H9 (cell line): ENCODE measurements around the gene SLC7A14. TPM values are rescaled to one million over a fixed set of nuclear protein-coding genes. Genes with fewer than 3 reads are reported as not detected.

Experiments used
- DNase-seq: peaks from one replicate; pipeline ENCODE4 v3.0.0-alpha.2; 2017
- H2AFZ ChIP-seq: one replicate; pipeline ENCODE4 v1.6.1; 2013; ENCODE audit warnings: mild to moderate bottlenecking, low read length, control low read depth, moderate library complexity
- H2AK5ac ChIP-seq: 2 replicates; pipeline ENCODE4 v1.6.1; 2013; ENCODE audit warnings: low read length, control low read depth, mixed read lengths; ENCODE audit not compliant: insufficient read length
- H2BK120ac ChIP-seq: one replicate; pipeline ENCODE4 v1.6.1; 2013; ENCODE audit warnings: low read depth, mild to moderate bottlenecking, low read length, control low read depth, inconsistent platforms; ENCODE audit not compliant: poor library complexity, severe bottlenecking
- H2BK12ac ChIP-seq: 2 replicates; pipeline ENCODE4 v1.6.1; 2013; ENCODE audit warnings: low read length, control low read depth, mixed read lengths, low read depth; ENCODE audit not compliant: insufficient read length
- H2BK15ac ChIP-seq: 2 replicates; pipeline ENCODE4 v1.6.1; 2013; ENCODE audit warnings: low read depth, low read length, control low read depth
- H2BK20ac ChIP-seq: one replicate; pipeline ENCODE4 v1.6.1; 2013; ENCODE audit warnings: low read depth, mild to moderate bottlenecking, low read length, control low read depth, inconsistent platforms; ENCODE audit not compliant: poor library complexity, severe bottlenecking
- H2BK5ac ChIP-seq: 2 replicates; pipeline ENCODE4 v1.6.1; 2013; ENCODE audit warnings: low read length, control low read depth, mixed read lengths; ENCODE audit not compliant: insufficient read length
- H3K14ac ChIP-seq: 2 replicates; pipeline ENCODE4 v1.6.1; 2013; ENCODE audit warnings: low read length, control low read depth; ENCODE audit not compliant: insufficient read depth
- H3K18ac ChIP-seq: 2 replicates; pipeline ENCODE4 v1.6.1; 2013; ENCODE audit warnings: low read depth, mild to moderate bottlenecking, mixed read lengths, low read length, control low read depth; ENCODE audit not compliant: insufficient read length
- H3K23ac ChIP-seq: 2 replicates; pipeline ENCODE4 v1.6.1; 2013; ENCODE audit warnings: low read length, control low read depth, mixed read lengths, low read depth; ENCODE audit not compliant: insufficient read length
- H3K23me2 ChIP-seq: 2 replicates; pipeline ENCODE4 v1.6.1; 2013; ENCODE audit warnings: low read depth, mild to moderate bottlenecking, mixed read lengths, low read length, control low read depth; ENCODE audit not compliant: insufficient read length, poor library complexity, severe bottlenecking
- H3K27ac ChIP-seq: 2 replicates; pipeline ENCODE4 v1.5.1; 2013; ENCODE audit warnings: low read length, control low read depth, mixed read lengths, low read depth; ENCODE audit not compliant: insufficient read length
- H3K27me3 ChIP-seq: 2 replicates; pipeline ENCODE4 v1.6.1; 2013; ENCODE audit warnings: low read length, control low read depth, inconsistent platforms; ENCODE audit not compliant: insufficient read depth
- H3K4ac ChIP-seq: 2 replicates; pipeline ENCODE4 v1.6.1; 2013; ENCODE audit warnings: low read depth, mild to moderate bottlenecking, control low read depth, inconsistent platforms, low read length, moderate library complexity
- H3K4me1 ChIP-seq: 2 replicates; pipeline ENCODE4 v1.6.1; 2013; ENCODE audit warnings: low read length, control low read depth, inconsistent platforms; ENCODE audit not compliant: insufficient read depth
- H3K4me2 ChIP-seq: 2 replicates; pipeline ENCODE4 v1.6.1; 2013; ENCODE audit warnings: low read length, control low read depth, mixed read lengths; ENCODE audit not compliant: insufficient read length, insufficient read depth
- H3K56ac ChIP-seq: 2 replicates; pipeline ENCODE4 v1.6.1; 2013; ENCODE audit warnings: low read depth, mild to moderate bottlenecking, mixed read lengths, low read length, control low read depth; ENCODE audit not compliant: insufficient read length
- H3K79me1 ChIP-seq: 2 replicates; pipeline ENCODE4 v1.6.1; 2013; ENCODE audit warnings: low read depth, mild to moderate bottlenecking, moderate library complexity, low read length, control low read depth, inconsistent platforms; ENCODE audit not compliant: insufficient read depth, poor library complexity, severe bottlenecking
- H3K79me2 ChIP-seq: 2 replicates; pipeline ENCODE4 v1.6.1; 2013; ENCODE audit warnings: low read length, control low read depth, inconsistent platforms; ENCODE audit not compliant: insufficient read depth
- H3K9ac ChIP-seq: 2 replicates; pipeline ENCODE4 v1.6.1; 2013; ENCODE audit warnings: low read length, control low read depth, mixed read lengths; ENCODE audit not compliant: insufficient read length; ENCODE audit errors: extremely low read depth
- H3K9me3 ChIP-seq: one replicate; pipeline ENCODE4 v1.6.1; 2013; ENCODE audit warnings: low read depth, low read length, inconsistent platforms; ENCODE audit not compliant: control insufficient read depth
- H3T11ph ChIP-seq: one replicate; pipeline ENCODE4 v1.6.1; 2013; ENCODE audit warnings: mild to moderate bottlenecking, low read length, control low read depth, inconsistent platforms
- H4K20me1 ChIP-seq: one replicate; pipeline ENCODE4 v1.6.1; 2013; ENCODE audit not compliant: control insufficient read depth, insufficient read length, insufficient read depth
- H4K5ac ChIP-seq: 2 replicates; pipeline ENCODE4 v1.6.1; 2013; ENCODE audit warnings: low read depth, mild to moderate bottlenecking, mixed read lengths, low read length, control low read depth; ENCODE audit not compliant: insufficient read length
- H4K8ac ChIP-seq: replicated peaks from 2 replicates; pipeline ENCODE4 v1.6.1; 2013; ENCODE audit warnings: low read length, control low read depth, mixed read lengths, low read depth; ENCODE audit not compliant: insufficient read length
- H4K91ac ChIP-seq: 2 replicates; pipeline ENCODE4 v1.6.1; 2013; ENCODE audit warnings: low read depth, mild to moderate bottlenecking, moderate library complexity, mixed read lengths, low read length, control low read depth; ENCODE audit not compliant: insufficient read length
- H3K27ac Mint-ChIP-seq, 3 experiments: 2 replicates in 2 of 3; 3 replicates in 1 of 3; pipeline ENCODE4 v1.8.0; 2020 to 2021; ENCODE audit warnings: mixed read lengths in 3 of 3, mild to moderate bottlenecking in 1 of 3, moderate library complexity in 1 of 3
- H3K27me3 Mint-ChIP-seq: 2 replicates; pipeline ENCODE4 v1.8.0; 2021; ENCODE audit warnings: low read depth, mild to moderate bottlenecking, moderate library complexity, mixed read lengths
- H3K36me3 Mint-ChIP-seq, 3 experiments: 2 replicates in 2 of 3; 3 replicates in 1 of 3; pipeline ENCODE4 v1.8.0; 2020 to 2021; ENCODE audit warnings: low read depth in 3 of 3, mixed read lengths in 3 of 3; ENCODE audit not compliant: insufficient read depth in 1 of 3
- H3K4me1 Mint-ChIP-seq, 2 experiments: 2 replicates each; pipeline ENCODE4 v1.8.0; 2020; ENCODE audit warnings: mixed read lengths in 2 of 2
- H3K4me3 Mint-ChIP-seq, 2 experiments: 2 replicates in 1 of 2; 3 replicates in 1 of 2; pipeline ENCODE4 v1.8.0; 2020 to 2021; ENCODE audit warnings: mild to moderate bottlenecking in 2 of 2, mixed read lengths in 2 of 2, moderate library complexity in 1 of 2
- H3K9me3 Mint-ChIP-seq, 2 experiments: 2 replicates in 1 of 2; 3 replicates in 1 of 2; pipeline ENCODE4 v1.8.0; 2020; ENCODE audit warnings: mild to moderate bottlenecking in 2 of 2, mixed read lengths in 2 of 2, moderate library complexity in 1 of 2
- CTCF ChIP-seq: fragments of 200-600 bp; sonication (generic); conservative IDR thresholded peaks from 3 replicates; pipeline ENCODE4 v1.8.0; 2021; ENCODE audit warnings: antibody characterized with exemption, mild to moderate bottlenecking
- WGBS: extraction: QIAGEN DNeasy Blood & Tissue Kit; methylation state at CpG from one replicate; pipeline ENCODE4 v1.1.7; 2013; ENCODE audit warnings: missing lambda C conversion rate, low lambda C conversion rate, mixed read lengths; ENCODE audit not compliant: insufficient read length; ENCODE audit errors: extremely low coverage; 5-methylcytosine and 5-hydroxymethylcytosine counted together
- total RNA-seq: library from RNA; stranded (reverse); gene quantifications from 2 replicates; pipeline ENCODE4 v1.2.1, GENCODE V29; 2021

SLC7A14 gene
- total RNA-seq, 1 experiment from 2014 or later: 0.42 TPM

- DNase-seq: no peak
These were observed 118.9 kb downstream of the SLC7A14 start for GRCh38 chr3:170467007-170467406.

More at GRCh38 chr3:170467007-170467406, 118.9 kb downstream of the SLC7A14 start:
- no peak overlapping the region for H2AFZ ChIP-seq
- H3K79me2 ChIP-seq: peaks cover 1% of the 10 kb centered on the region; the same call in 1 of the 2 replicates
- H3K27me3 Mint-ChIP-seq: no peaks in the 10 kb centered on the region
- H4K91ac ChIP-seq: no peak overlapping the region
- H2BK120ac ChIP-seq: no peak overlapping the region
- no peak overlapping the region for H3K56ac ChIP-seq
- peaks cover 27 to 44% of the 10 kb centered on the region in 2 experiments for H3K4me1 Mint-ChIP-seq
- H3K4me2 ChIP-seq: no peak overlapping the region
- no peaks in the 10 kb centered on the region for H3K27me3 ChIP-seq
- H3K23me2 ChIP-seq: no peaks in the 10 kb centered on the region
- no peaks in the 10 kb centered on the region for H3K36me3 Mint-ChIP-seq
- no peak overlapping the region for H2AK5ac ChIP-seq
- no CpG with 5 or more reads among the region's 14 CpGs for WGBS
- no peak overlapping the region for H3K4me3 Mint-ChIP-seq
- H3K9me3 ChIP-seq: no peaks in the 10 kb centered on the region
- TF ChIP-seq CTCF: no peak
- H2BK15ac ChIP-seq: no peak overlapping the region
- H3K18ac ChIP-seq: no peak overlapping the region
- no peak overlapping the region for H3K9ac ChIP-seq
- no peak overlapping the region for H3K27ac ChIP-seq
- no peak overlapping the region for H2BK5ac ChIP-seq
- 0 out of 7 replicates have a peak overlapping the region, but pooled peaks of 1 of the 3 experiments have one; percentile 37 for H3K27ac Mint-ChIP-seq
- H4K20me1 ChIP-seq: no peaks in the 10 kb centered on the region
- no peak overlapping the region for H3K14ac ChIP-seq
- H4K5ac ChIP-seq: no peak overlapping the region
- H3T11ph ChIP-seq: no peak overlapping the region
- no peak overlapping the region for H3K23ac ChIP-seq
- no peaks in the 10 kb centered on the region; the same call in 1 of the 2 replicates for H3K4me1 ChIP-seq
- H3K79me1 ChIP-seq: no peaks in the 10 kb centered on the region
- no peak overlapping the region for H2BK12ac ChIP-seq
- no peaks in the 10 kb centered on the region for H3K9me3 Mint-ChIP-seq
- no peak overlapping the region for H2BK20ac ChIP-seq
- H3K4ac ChIP-seq: no peak overlapping the region
- H4K8ac ChIP-seq: no peak overlapping the region
